GM15510 (cell line): ENCODE measurements around the gene PSMC1.

ENCODE experiments used
- POLR2A ChIP-seq: IDR thresholded peaks from 3 replicates; pipeline ENCODE4 v1.6.1; 2011; ENCODE audit warnings: borderline replicate concordance; ENCODE audit not compliant: insufficient read length; ENCODE audit errors: extremely low read depth

Gene PSMC1

DNA sequence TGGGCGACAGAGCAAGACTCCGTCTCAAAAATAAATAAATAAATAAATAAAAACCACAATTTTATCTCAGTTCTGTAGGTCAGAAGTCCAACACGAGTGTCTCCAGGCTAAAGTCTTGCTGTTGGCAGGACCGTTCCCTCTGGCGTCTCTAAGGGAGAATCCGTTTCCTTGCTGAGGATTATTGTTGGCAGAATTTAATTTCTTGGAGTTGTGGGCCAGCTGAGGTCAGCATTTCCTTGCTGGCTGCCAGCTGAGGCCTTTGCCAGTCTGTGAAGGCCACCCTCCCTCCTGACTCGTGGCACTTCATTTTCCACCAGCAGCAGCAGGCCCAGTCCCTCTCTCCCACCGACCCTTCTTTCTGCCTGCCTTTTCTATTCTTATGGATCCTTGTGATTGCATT, 17.2 kb downstream of the PSMC1 start:
- TF ChIP-seq POLR2A: no peak

DNA sequence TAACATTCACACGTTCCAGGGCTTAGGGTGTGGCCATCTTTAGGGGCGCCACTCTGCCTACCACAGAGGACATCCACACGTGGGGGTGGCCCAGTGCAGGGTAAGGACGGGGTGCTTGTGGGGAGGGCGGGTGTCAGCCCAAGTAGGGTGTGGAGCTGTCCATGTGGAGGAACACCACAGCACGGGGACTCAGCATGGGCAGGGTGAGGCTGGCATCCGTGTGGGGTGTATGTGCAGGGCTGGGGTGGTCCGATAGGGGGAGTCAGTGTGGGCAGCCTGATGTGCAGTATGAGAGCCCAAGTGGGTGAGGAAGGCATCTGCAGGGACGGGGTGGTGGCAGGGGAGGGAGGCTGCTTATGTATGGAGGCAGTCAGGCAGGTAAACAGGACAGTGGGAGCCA, 17.7 kb downstream of the PSMC1 start:
- no peak for TF ChIP-seq POLR2A

DNA sequence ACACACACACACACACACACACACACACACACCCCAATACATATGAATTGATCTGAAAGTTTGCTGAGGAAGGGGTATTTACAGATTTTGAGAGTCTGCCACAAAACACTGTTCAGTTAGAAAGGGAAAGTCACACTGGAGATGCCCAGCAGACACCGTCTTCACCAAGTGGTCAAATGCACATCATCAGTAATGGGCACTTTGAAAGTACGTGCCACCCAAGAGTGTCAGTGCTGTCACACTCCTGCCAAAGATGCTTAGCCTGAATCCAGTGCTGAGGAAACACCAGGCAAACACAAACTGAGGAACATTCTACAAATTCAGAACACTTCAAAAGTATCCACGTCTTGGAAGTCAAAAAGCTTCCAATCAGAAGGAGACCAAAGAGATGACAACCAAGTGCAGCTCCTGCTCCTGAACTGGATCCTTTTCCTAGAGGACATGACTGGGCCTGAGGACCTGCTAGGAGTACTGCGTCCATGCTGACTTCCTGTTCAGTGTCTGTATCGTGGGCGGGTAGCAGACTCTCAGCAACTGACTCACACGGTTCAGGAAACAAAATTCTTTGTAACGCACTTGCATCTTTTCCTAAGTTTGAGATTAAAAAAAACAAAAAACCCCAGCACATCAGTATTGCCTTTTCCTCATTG, 18.6 kb downstream of the PSMC1 start:
- no peak for TF ChIP-seq POLR2A

DNA sequence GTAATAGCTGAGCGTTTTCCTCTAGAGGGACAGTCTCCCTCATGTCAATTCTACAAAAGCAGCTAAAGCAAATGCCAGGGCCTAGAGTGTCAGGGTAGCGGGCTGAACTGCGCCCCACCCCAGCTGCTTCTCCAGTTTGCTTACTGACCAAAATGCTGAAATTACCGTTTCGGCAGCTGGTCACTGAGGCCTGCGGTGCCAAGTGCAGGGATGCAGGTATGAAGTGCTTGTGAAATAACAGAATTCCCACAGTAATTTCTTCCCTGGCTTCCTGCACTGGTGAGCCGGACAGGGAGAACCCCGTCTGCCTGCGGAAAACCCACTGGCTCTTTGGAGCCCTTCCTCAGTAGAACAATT, 19.1 kb downstream of the PSMC1 start:
- TF ChIP-seq POLR2A: no peak

DNA sequence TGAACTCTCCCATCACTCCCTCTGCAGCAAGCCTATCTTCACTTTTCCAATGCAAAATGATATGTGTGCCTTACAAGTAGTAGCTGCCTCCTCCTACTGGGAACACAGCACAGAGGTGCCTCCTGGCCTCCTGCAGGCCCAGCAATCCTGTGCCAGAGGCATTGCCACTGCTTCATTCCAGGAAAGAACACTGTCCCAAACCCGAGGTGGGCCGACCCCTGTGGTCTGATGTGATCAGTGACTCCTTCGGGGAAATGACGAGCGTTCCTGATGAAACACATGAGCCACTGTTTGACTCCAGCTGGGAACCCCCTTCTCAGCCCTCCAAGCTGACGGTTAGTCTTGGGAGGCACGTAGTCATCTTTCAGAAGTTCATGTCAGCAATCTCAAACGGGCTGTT, 19.5 kb downstream of the PSMC1 start:
- TF ChIP-seq POLR2A: no peak

DNA sequence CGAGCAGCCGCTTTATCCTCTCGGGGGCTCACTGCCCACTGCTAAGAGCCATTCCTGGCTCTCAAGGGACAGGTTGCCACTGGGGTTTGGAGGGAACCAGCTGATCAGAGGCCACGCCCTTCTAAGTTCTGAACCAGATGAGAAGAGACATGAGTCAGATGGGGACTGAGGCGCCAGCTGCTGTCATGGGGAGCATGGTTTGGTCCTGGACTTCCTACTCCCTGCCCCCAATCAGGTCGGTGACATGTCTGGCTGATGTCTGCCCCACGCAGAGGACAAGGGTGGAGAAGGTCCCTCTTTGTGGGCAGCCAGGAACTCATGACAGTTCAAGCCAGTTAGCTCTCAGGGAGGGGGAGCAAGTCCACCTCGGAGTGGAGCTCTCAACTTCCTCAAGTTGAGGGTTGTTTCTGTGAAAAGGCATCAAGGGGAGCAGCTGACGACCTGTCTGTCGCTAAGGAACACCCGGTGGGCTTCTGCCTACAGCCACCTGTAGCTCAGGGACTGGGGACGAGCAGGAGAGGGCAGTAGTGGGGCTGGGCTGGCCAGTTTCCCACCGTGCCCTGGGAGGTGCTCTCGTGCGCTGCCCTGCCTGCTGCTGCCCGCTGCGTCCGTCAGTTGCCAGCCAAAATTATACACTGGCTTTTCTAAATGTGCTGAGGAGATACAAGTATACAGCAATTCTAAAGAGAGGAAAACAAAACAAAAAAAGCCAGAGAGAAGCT, 20.5 kb downstream of the PSMC1 start:
- TF ChIP-seq POLR2A: no peak

DNA sequence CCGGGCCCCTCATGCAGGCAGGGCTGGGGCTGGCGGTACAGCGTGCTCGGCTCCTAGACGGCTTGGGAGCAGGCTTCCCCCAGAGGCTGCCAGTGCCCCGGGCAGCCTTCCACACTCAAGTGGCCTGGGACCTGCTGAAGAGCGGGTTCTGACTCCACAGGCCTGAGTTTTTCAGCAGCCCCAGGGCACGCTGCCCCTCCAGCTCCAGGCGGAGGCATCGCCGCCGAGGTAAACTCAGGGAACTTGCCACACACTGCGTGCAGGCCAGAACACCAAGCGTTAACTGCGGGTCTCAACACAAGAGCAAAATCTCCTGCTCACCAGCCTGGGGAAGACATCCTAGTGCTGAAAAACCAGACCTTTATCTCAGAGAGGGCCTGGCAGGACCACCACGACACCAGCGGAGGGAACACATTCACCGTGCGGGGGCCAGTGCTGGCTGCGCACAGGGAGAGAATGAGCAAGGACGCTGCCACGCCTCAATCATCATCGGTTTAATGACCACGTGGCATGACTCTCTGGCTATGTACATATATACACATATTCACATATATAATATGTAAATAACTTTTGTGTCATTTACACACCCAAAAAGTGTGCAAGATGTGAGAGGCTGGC, 21.3 kb downstream of the PSMC1 start:
- TF ChIP-seq POLR2A: no peak

DNA sequence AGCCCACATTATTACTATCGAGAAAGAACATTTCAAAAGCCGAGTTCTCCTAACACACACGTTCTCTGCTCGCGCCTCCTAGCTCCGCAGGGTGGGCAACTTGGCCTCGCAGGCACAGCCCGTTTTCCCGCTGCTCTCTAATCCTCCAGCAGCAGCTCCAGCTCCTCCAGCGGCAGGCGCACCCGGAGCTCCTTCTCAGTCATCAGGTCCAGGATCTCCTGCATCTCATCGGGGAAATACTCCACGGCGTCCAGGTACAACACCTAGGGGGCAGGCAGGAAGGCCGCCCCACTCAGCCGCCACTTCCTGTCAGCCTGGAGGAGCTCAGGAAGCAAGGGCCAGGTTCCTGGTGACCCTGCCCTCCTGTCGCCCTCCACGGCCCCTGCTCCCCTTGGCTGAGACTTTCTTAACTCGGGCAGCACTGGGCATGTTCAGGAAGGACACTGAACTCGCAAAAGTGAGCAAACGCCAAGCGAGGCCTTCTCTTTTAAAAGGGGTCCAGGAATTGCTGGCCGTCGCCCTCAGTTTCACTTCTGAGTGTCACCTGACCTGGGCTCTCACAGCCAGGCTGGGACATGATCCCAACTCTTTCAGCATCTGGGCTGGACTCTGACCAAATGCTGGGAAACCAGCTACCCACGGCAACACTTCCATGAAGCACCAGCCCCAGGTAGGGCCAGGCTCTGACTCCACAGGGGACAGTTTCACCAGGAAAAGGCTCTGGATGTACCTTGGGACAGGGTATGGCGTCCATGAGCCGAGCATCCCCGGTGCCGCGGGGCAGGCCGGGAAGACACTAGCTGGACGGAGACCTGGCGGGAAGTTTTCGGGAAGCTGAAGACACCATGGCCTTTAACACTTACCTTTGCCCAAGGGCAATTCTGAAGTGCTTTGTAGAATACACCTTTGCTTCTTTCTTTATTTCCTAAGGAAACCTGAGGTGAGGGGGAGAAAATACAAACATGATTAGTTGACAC, 22.1 kb downstream of the PSMC1 start:
- no peak for TF ChIP-seq POLR2A

DNA sequence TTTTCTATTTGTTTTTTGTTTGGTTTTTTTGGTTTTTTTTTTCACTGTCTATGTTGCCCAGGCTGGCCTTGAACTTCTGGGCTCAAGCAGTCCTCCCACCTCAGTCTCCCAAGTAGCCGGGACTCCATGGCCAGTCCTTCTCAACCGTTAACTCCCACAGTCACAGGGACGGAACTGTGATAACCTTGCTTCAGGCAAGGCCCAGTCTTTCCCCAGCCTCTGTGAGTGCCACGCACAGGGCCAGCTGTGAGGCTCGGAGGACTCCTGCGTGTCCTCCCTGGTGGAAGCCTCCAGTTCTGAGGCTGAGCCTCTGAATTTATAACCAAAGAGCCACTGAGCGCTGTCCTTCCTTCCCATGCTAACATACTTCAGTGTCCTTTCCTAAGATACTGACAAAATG, 23.7 kb downstream of the PSMC1 start:
- no peak for TF ChIP-seq POLR2A

DNA sequence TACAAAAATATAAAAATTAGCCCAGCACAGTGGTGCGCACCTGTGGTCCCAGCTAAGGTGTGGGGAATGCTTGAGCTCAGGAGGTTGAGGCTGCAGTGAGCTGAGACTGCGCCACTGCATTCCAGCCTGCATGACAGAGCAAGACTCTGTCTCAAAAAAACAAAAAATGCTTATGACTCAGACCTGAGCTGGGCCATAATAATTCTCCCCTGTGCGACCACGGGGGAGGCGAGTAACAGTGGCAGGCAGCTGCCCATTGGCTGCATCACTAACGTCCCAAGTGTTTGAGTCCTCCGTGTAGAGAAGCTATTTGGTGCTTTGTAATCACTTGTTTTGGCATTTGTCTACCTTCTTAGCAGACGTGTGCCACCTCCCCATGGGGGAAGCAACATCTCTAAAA, 24.9 kb downstream of the PSMC1 start:
- no peak for TF ChIP-seq POLR2A

DNA sequence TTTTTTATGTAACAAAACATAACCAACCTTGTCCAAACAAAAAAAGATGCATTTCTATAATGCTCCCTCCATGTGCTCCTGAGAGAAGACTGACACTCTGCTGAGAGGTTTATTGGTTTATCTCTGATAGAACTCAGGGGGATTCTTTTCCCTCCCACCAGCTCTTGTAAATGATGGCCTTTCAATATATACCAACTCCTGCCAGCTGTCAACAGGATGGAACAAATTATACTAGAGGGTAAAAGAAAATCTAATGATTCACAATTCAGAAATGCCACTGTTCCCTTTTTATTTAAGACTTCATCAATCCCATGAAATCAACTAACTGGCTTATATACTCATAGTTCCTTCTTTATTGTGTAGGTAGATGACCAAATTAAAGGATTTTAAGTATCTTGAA, 25.4 kb downstream of the PSMC1 start:
- no peak for TF ChIP-seq POLR2A

DNA sequence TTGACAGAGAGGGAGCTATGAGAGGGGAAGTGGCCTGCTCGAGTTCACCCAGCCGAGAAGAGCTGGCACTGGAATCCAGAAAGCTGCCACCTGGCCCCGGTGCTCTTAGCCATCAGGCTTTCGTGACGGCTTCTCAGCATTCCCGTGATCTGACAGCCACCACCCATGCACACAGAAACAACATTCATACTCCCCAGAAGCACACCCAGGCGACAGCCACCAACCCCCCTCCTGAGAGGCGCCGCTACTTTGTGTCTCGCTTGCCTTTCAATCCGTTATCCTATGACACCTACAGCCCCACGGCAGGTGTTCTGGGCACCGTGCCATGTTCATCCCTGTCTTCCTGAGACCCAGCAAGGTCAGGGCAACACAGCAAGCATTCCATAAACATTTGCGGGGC, 31.4 kb downstream of the PSMC1 start:
- no peak for TF ChIP-seq POLR2A

DNA sequence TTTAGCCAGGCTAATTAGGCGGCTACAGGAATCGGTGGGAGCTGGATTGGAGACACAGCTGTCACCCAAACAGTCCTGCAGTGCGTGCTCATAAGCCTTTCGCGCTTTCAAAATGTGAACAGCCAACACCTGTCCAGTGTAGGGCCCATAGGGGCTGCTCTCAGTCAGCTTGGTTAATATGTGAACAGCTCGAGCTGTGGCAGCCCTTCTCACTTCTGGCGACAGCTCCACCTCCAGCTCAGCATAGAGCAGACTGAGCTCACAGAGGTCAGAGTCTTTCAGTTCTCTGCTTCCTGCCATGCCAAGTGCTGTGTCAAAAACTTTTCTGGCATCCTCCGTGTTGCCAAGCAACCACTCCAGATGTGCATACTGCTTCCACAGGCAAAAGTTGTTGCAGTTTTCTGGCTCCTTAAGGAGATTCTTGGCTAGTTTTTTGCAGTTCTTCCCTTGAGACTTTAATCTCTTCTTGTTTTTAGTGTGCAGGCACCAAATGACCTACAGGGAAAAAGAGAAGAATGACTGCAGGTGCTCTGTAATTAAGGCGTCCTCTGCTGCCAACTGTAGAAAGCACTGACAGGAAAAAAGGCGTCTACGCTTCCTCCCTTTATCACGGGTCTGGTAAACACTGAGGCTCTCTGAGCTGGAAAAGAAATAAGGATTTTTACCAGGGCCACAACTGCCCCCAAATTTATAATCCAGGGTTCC, 32.5 kb downstream of the PSMC1 start:
- TF ChIP-seq POLR2A: no peak

DNA sequence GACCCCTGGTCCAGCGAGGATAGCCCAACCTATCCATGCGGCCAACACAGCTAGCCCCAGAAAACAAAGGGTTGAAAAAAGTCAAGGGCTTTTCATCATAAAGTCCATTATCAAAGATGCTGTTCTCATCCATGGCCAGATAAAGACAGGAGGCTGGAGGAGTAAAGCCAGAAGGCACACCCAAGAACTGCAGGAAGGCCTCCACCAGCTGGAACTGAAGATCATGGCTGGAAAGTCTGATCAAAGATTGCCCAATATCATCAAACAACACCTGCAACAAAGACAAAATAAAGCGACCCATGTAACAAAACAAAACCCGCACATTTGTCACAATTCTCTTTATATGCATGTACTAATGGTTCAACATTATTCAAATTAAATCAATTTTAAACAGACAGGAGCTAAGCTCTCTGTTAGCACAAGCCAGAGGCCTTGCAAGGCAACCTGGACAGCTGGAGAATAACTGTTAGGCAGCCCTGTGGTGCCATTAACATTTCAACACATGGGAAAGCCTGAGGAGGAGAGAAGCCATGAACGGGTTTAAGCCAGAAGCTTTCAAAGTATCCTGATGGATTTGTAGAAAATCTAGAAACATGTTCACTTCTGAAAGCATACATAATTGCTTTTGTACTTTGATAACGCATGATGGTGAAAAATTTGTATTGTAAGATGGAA, 34.1 kb downstream of the PSMC1 start:
- TF ChIP-seq POLR2A: no peak
